ENCODE data around the gene TANK.
"Not testable (repeated sequence)": the region's sequence is repeated elsewhere in the genome, so short reads cannot be mapped to it uniquely, and the experiment has no call there.

- TF ChIP-seq CTCF (IDR thresholded peaks at IDR 0.05; ENCODE audit: poor library complexity); EZH2 (IDR thresholded peaks at IDR 0.05; ENCODE audit: borderline replicate concordance); EZH2phosphoT487 (IDR thresholded peaks at IDR 0.05; ENCODE audit: low read depth, severe bottlenecking, unreplicated experiment): not testable (repeated sequence)
Measured at GRCh38 chr2:161244387-161245260, 84.4 kb downstream of the TANK start.
